ENCODE measurements around the gene AQP2.

DNA sequence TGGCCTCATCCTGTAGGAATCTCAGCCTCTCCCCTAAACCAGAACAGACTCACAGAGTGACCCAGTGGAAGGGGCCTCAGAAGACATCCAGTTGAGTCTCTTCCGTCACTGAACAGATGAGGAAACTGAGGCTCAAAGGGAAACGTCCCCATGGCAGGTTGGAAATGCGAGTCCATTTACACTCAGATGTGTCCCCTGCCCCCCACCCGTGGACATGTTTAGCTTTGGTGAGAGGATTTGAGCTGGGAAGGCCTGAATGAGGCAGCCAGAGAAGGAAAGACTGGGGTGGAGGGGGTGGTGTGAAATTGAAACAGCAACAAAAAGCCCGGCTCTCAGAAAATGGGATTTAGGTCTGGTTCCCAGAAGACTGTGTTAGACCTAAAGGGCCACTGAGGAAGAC is 48.6 kb upstream of the AQP2 start:
- TF ChIP-seq POLR2A (IDR thresholded peaks at IDR 0.05) (no peak), CTCF (IDR thresholded peaks at IDR 0.05) (no peak)

All from breast epithelium (tissue), 3 donors.